Stimulated activated CD8-positive, alpha-beta memory T cell treated with anti-CD3 and anti-CD28 coated beads, Interleukin-15, amount 100 ng/mL, for 1 hour (primary cell): ENCODE data around the gene SS18.
"Not testable (repeated sequence)": the region's sequence is repeated elsewhere in the genome, so short reads cannot be mapped to it uniquely, and the experiment has no call there.

Source experiments
- DNase-seq: peaks from one replicate; pipeline ENCODE4 v3.0.0-alpha.2; 2020; ENCODE audit warnings: low read depth

Gene SS18, protein sequence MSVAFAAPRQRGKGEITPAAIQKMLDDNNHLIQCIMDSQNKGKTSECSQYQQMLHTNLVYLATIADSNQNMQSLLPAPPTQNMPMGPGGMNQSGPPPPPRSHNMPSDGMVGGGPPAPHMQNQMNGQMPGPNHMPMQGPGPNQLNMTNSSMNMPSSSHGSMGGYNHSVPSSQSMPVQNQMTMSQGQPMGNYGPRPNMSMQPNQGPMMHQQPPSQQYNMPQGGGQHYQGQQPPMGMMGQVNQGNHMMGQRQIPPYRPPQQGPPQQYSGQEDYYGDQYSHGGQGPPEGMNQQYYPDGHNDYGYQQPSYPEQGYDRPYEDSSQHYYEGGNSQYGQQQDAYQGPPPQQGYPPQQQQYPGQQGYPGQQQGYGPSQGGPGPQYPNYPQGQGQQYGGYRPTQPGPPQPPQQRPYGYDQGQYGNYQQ

GRCh38 chr18:26090130-26091046, at the start of gene SS18:
SS18 (minus strand) TSS chr18:26090613; CDS start chr18:26090569, 44 bp downstream.
- DNase-seq: peak; percentile 75

DNA sequence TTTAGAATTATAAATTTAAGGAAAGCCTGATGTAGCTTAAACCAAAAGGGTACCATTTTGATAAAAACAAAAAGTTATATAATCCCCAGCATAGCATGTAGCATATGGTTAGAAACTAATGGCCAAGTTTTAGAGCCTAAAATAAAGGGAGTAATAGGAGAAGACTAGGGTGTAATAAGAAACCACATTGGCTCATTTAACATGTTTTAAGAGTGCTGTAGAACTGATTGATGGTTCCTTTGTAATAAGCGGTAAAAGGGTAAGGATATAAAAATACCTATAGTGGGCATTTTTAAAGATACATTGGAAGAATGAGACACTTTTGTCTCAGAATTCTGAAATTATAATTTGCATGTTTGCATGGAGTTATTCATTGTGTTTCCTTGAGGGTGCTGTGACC, 45.1 kb upstream of the SS18 start:
- no peak for DNase-seq

GRCh38 chr18:26134107-26134506, 43.7 kb upstream of the SS18 start:
- DNase-seq: no peak

- peak; percentile 12 for DNase-seq
These were observed 43.2 kb upstream of the SS18 start, which contains the start of gene PSMA8 for GRCh38 chr18:26133652-26134051. PSMA8 (plus strand) TSS chr18:26133869; CDS start chr18:26133966, 97 bp downstream.

DNA sequence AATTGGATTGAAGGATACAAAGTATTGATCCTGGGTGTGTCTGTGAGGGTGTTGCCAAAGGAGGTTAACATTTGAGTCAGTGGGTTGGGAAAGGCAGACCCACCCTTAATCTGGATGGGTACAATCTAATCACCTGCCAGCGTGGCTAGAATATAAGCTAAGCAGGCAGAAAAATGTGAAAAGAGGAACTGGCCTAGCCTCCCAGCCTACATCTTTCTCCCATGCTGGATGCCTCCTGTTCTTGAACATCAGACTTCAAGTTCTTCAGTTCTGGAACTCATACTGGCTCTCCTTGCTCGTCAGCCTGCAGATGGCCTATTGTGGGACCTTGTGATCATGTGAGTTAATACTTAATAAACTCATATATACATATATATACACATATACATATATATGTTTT, 37.8 kb upstream of the SS18 start:
- not testable (repeated sequence) for DNase-seq

GRCh38 chr18:26127786-26128185, 37.4 kb upstream of the SS18 start:
- no peak for DNase-seq

GRCh38 chr18:26121994-26122393, 31.6 kb upstream of the SS18 start:
- not testable (repeated sequence) for DNase-seq

DNA sequence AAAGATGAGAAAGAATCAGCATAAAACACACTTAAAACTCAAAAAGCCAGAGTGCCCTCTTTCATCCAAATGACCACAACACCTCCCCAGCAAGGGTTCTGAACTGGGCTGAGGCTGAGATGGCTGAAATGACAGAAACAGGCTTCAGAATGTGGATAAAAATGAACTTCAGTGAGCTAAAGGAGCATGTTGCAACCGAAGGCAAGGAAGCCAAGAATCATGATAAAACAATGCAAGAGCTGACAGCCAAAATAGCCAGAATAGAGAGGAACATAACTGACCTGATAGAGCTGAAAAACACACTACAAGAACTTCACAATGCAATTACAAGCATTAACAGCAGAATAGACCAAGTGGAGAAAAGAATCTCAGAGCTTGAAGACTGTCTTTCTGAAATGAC, 31.1 kb upstream of the SS18 start:
- no peak for DNase-seq

DNA sequence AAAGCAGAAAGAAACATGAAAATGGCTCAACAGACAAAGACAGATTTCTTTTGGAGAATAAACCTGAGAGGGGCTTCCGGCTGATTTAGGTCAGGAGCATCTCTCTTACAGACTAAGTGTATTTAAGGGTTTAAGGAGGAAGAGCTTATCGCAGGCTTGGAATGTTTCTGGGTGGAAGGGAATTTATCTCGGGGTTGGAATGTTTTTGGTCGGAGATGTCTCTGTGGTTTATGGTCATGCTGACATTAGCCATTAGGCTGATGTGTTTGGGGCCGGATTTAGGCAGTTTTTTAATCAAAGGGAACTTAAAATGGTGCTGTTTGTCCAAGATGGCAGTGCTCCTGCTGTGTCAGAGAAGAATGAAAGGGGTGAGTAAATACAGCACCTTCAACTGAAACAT, 28.8 kb upstream of the SS18 start:
- DNase-seq: no peak

DNA sequence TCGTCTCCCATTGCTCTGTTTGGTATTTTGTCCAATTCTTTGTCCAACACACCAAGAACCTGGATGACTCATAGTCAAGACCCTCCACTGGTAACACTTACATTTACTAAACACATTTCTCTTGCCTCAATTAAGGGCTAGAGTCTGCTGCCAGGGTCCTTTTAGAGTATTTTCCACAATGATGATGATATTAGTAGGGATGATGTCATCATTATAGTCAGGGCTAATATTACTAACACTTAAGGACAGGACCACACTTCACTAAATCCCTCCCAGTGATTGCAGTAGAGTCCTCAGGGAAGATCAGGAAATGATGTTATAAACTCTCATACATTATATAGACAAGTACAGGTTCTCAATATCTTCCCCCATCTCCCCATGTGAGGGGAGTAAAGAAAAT, 13.6 kb upstream of the SS18 start:
- DNase-seq: no peak

DNA sequence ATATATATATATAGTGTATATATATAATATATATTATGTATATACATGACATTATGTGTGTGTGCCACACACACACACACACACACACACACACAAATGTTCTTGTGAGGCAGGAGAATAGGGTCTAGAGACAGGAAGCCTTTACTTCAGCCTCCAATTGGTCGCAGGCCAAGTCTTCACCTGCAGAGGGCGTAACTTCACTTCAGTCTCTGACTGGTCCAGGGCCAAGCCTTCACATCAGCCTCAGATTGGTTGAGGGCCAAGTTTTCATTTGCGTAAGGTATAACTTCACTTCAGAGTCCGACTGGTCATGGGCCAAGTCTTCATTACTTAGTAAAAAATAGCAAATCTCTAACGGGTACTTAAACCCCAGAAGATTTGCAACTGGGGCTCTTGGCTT, 13.2 kb upstream of the SS18 start:
- DNase-seq: no peak

- no peak for DNase-seq
These were observed 7.2 kb upstream of the SS18 start for GRCh38 chr18:26097563-26097962.

- no peak for DNase-seq
These were observed 6.4 kb upstream of the SS18 start for GRCh38 chr18:26096852-26097251.

- no peak for DNase-seq
These were observed 726 bp upstream of the SS18 start for GRCh38 chr18:26091047-26091630.

DNA sequence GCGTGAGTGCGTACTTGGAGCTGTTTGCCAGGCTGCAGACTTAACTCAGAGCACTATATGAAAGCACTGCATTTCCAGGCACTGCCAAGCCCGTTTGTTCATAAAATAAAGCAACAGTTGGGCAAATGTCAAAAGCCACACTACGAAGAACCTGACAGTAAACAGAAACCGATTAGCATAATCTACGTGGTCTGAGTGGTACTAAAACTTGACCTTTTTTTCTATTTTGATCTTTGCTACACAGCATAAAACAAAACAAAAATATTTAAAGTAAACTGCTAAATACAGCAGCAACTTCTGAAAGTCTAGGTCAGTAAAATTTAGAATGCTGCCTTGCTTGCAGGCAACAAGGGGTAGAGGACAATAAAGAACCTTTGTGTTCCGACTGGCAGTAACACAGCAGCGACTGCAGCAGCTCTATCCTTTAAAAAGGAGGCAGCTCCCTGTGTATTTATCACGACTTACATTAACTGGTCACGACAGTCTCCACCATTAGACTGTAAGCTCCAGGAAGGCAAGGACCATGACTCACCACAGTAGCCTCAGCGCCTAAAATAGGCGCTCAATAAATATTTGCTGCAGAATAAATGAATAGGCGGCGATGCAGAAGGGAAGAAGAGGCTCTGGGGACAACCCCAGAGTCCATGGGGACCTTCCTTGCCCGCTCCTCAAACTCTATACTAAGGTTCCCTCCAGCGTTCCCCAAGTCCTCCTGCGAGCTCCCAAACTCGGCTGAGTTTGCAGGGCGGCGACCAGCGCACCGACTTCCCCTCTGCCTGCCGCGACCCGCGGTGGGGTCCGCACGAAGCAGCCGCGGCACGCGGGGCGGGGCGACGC, 902 bp downstream of the SS18 start:
- no peak for DNase-seq

DNA sequence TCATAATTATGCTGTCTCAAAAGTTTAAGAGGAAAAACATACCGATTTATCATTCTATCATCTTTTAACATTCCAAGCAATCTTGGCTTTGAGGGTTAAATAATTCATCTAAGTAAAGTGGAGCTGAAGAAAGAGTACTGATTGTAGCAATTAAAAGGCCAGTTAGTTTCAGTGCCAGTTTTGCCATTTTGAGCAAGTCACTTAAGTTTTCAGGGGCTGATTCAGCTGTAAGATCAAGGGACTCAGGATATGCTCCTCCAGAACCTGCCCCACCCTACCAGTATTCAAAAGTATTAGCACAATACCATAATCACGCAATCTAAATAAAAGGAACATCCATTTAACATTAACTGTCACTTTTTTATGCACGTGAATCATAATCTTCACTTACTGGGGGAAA, 1.9 kb downstream of the SS18 start:
- no peak for DNase-seq

DNA sequence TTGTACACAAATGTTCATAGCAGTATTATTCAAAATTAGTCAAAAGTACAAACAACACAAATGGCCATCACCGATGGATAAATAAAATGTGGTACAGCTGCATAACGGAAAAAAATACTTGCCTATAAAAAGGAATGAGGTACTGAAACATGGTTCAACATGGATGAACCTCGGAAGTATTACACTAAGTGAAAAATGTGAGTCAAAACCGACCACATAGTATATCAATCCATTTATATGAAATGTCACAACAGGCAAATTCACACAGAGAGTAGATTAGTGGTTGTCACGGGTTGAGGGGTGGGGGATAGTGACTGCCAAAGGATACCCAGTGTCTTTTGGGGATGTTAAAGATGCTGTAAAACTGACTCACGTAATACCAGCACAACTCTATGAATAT, 3.5 kb downstream of the SS18 start:
- no peak for DNase-seq

DNA sequence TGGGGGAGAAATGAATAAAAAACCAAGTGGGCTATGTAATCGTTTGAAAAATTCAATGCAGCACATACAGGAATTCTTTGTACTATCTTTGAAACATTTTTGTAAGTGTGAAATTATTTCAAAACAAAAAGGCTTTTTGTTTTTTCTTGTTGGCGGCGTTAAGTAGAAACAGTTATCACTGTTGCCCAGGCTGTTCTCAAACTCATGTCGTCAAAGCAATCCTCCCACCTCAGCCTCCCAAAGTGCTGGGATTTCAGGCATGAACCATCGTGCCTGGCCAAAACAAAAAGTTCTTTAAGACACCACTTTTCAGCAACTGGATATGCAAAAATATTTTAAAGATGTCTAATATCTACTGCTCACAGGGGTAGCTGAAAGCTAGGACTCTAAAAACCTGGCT, 5.4 kb downstream of the SS18 start:
- DNase-seq: no peak

DNA sequence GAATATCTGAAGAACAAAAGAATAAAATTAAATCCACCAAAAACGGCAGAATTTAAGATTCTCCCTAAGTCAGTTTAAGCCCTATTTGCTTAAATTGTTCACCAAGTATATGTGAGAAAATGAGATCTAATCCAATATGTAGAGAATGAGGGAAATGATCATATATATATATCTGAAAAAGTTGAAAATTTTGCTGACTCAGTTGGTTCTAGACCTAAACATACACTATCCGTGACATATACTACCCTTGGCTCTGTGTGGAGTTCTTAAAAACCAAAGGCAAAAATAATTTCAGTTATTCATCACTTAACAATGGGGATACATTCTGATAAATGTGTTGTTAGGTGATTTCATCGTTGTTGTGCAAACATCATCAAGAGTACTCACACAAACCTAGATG, 7.3 kb downstream of the SS18 start:
- no peak for DNase-seq

DNA sequence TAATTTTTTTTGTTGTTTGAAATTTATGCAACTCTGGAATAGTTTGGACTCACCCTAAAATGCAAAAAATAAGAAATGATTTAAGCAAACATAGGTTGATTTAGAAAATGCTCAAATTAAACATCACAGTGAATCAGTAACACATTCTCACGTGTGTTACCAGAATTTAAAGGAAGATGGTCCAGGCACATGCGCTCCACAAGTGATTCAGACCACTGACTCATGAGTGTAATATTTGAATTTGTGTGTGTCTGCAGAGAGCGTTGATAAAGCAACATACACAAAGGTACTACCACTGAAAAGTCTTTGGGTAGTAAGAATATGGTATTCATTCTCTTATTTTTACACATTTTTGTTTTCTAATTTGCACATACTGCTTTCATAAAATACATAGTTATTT, 7.9 kb downstream of the SS18 start:
- no peak for DNase-seq

- DNase-seq: no peak
These were observed 16.2 kb downstream of the SS18 start for GRCh38 chr18:26074246-26074645.

GRCh38 chr18:26073758-26074157, 16.7 kb downstream of the SS18 start:
- DNase-seq: no peak
